Measurements from ENCODE around the gene TICRR.
A peak's percentile ranks its signal among the peaks of the same experiment; 100 is the strongest.

The TICRR gene

DNA sequence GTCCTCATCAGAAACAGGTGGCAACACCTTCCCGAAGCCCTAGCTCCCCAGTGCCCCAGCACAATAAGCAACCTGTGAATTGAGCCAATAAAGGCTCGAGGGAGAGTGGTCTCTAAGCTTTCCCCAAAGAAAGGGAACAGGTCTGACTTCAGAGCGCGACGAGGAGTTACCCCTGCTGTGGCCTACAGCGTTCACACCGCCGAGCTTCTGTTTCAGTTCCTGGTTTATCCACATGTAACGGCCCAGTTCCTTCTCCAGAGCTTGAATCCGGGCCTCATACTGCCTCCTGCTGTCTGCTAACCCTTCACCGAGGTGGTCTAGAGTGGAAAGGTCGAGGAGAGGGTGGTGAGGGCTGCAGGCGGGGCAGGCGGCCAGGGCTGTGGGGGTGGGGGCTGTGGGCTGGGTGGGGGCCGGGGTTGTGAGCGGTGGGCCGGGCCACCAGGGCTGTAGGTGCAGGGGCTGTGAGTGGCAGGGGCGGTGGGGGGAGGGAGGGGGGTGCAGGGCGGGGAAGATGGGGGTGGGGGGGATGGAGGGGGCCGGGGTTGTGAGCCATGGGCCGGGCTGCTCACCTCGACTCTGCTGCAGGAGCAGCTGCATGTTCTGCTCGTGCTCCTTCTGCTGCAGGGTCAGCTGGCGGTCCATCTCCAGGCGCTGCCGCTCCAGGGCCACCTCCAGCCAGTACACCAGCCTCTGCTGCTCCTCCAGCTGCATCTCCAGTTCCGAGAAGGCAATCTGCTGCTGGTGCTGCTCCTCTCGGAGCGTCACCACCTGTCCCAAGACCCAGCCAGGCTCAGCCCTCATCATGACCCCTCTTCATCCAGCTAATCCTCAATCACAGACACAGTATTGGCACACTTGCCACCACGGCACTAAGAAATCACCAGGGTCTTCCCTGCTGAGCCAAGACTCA lies 53.8 kb downstream of the TICRR start:
- peaks cover 5% of the 10 kb centered on the region for H3K9me3 Mint-ChIP-seq
- H3K36me3 Mint-ChIP-seq (ENCODE audit: low read depth): peaks cover 50% of the 10 kb centered on the region
- DNase-seq (ENCODE audit: low spot score): no peak
- no peaks in the 10 kb centered on the region for H3K4me1 Mint-ChIP-seq (ENCODE audit: low read depth)
- no peak overlapping the region for H3K27ac Mint-ChIP-seq
- H3K4me3 Mint-ChIP-seq: no peak overlapping the region
- no peaks in the 10 kb centered on the region for H3K27me3 Mint-ChIP-seq (ENCODE audit: low read depth)

DNA sequence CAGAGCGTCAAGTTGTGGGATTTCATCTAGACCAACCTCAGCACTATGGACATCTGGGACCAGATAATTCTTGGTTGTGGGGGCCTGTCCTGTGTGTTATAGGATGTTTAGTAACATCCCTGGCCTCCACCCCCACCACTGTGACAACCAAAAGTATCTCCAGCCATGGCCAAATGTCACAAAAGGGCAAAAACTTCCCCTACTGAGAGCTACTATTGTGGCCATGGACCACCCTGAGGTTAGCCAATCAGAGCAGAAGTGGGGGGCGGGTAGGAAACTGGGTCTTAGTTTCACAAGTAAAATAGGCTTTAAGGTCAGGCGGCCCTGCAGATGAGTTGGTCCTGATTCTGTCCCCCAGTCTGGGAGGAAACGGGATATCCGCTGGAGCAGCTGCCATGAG lies 54.6 kb downstream of the TICRR start:
- Mint-ChIP-seq H3K4me1 (ENCODE audit: low read depth) (no peaks in the 10 kb centered on the region), H3K36me3 (ENCODE audit: low read depth) (peaks cover 43% of the 10 kb centered on the region), H3K27me3 (ENCODE audit: low read depth) (no peaks in the 10 kb centered on the region)

DNA sequence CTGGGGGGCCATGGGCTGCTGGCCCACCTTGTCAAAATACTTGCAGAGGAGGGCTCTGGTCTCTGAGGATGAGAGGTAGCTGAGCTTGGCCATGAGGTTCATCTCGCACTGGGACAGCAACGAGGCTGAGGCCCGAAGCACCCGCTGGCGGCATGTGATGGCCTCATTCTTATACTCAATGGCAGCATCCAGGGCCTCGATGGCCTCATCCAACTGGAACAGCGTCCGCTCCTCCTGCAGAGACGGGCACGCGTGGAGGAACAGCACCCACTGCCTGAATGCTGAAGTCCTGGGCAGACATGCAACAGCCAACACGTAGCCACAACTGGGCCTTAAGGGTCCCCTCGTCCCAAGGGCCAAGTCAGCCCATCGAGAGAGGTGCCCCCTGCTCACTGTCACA lies 55.0 kb downstream of the TICRR start:
- Mint-ChIP-seq H3K4me1 (ENCODE audit: low read depth) (no peaks in the 10 kb centered on the region), H3K9me3 (peaks cover 7% of the 10 kb centered on the region), H3K27ac (no peak overlapping the region), H3K27me3 (ENCODE audit: low read depth) (no peaks in the 10 kb centered on the region), H3K4me3 (no peak overlapping the region), H3K36me3 (ENCODE audit: low read depth) (peaks cover 41% of the 10 kb centered on the region)
- no peak for DNase-seq (ENCODE audit: low spot score)

More for the DNA sequence above, 54.6 kb downstream of the TICRR start:
- DNase-seq (ENCODE audit: low spot score): no peak
- Mint-ChIP-seq H3K9me3 (peaks cover 6% of the 10 kb centered on the region), H3K4me3 (no peak overlapping the region), H3K27ac (no peak overlapping the region)

DNA sequence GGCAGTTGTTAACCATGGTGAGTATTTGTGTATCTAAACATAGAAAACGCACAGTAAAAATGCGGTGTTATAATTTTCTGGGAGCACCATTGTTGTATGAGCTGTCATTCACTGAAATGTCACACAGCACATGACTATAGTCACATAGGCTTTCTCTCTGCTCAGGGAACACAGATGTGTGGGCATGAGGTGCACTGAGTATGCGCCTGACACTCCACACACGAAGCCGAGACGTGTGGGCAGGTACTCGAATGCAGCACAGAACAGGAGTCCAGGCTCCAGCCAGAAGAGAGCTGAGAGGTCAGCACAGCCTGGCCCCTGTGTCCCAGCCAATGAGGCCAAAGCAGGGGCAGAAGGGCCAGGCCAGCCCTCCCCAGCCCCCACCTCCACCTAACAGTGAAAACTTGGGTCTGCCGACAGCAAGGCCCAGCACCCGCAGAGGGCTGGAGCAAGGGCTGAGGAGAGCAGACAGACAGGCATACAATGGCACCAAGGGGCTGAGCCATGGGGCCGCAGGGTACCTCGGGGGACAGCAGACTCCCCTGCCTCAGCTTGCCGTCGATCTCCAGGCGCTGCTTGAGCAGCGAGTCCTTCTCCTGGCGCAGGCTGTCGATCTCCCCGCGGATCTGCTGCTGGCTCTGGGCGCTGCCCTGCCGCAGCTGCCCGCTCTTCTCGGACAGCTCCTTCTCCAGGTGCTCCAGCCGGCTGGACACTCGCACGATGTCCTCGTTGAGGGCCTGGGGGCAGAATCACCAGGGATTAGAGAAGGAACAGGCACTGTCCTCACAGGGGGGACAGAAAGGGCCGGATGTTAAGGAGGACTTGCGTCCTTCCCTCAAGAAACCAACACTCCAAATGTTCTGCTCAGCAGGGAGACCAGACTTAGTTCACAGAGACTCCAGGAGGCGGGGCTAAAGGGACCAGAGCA lies 56.0 kb downstream of the TICRR start:
- Mint-ChIP-seq H3K36me3 (ENCODE audit: low read depth) (peaks cover 32% of the 10 kb centered on the region), H3K9me3 (peaks cover 9% of the 10 kb centered on the region), H3K4me1 (ENCODE audit: low read depth) (no peaks in the 10 kb centered on the region), H3K27me3 (ENCODE audit: low read depth) (no peaks in the 10 kb centered on the region), H3K27ac (no peak overlapping the region), H3K4me3 (no peak overlapping the region)
- DNase-seq (ENCODE audit: low spot score): no peak

DNA sequence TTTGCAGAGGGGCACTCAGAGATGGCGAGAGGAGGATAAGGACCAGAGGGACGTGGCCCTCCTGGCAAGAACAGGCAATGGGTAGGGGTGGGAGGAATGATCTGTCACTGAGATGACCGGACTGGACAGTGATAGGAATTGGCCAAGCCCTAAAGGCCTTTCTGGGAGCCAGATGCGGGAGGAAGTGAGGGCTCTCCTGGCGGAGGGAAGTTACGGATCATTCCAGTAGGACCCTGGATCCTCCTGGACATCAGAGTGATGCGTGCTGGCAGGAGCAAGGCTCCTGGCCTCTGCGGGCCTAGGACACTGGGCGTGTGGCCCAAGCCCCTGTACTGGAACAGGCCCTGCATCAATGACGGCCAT lies 56.6 kb downstream of the TICRR start:
- no peak for DNase-seq (ENCODE audit: low spot score)
- peaks cover 30% of the 10 kb centered on the region for H3K36me3 Mint-ChIP-seq (ENCODE audit: low read depth)
- no peak overlapping the region for H3K4me3 Mint-ChIP-seq
- no peaks in the 10 kb centered on the region for H3K4me1 Mint-ChIP-seq (ENCODE audit: low read depth)
- H3K27ac Mint-ChIP-seq: no peak overlapping the region
- H3K9me3 Mint-ChIP-seq: peaks cover 9% of the 10 kb centered on the region
- H3K27me3 Mint-ChIP-seq (ENCODE audit: low read depth): no peaks in the 10 kb centered on the region

DNA sequence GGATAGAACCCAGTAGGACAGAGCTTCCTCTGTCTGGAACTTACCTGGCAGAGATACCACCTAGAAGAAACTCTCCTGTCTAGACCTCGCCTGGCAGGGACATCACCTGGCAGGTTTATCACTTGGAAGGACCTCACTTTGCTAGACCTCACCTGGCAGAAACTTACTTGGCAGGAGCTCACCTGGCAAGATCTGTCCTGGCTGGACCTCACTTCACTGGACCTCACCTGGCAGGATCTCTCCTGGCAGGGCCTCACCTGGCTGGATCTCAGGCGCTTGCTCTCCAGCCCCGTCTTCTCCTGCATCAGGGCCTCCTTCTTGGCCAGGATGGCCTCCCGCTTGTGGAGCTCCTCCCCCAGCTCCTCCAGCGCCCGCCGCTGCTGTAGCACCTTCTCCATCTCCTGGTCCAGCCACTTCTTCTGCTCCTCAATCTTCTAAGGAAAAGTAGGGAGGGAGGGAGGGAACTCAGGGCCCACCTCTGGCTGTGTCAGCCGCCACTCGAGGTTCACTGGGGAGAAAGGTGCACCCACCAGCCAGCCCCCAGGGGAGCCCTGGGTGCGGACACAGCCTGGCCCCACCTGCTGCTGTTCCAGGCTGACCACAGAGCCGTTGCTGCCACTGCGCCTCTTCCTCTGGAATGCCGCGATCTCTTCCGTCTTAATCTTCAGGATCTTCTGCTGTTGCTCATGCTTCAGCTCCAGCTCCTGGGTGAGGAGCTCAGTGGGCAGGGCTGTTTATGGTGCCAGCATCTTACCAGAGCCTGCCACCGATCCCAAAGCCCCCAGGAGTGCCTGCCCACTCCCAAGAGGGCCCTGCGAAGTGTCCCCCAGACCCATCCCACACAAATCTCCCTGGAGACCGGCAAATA lies 57.5 kb downstream of the TICRR start:
- H3K36me3 Mint-ChIP-seq (ENCODE audit: low read depth): peaks cover 29% of the 10 kb centered on the region
- H3K4me1 Mint-ChIP-seq (ENCODE audit: low read depth): no peaks in the 10 kb centered on the region
- no peak overlapping the region for H3K4me3 Mint-ChIP-seq
- no peak for DNase-seq (ENCODE audit: low spot score)
- H3K9me3 Mint-ChIP-seq: peaks cover 9% of the 10 kb centered on the region
- no peaks in the 10 kb centered on the region for H3K27me3 Mint-ChIP-seq (ENCODE audit: low read depth)
- H3K27ac Mint-ChIP-seq: no peak overlapping the region

DNA sequence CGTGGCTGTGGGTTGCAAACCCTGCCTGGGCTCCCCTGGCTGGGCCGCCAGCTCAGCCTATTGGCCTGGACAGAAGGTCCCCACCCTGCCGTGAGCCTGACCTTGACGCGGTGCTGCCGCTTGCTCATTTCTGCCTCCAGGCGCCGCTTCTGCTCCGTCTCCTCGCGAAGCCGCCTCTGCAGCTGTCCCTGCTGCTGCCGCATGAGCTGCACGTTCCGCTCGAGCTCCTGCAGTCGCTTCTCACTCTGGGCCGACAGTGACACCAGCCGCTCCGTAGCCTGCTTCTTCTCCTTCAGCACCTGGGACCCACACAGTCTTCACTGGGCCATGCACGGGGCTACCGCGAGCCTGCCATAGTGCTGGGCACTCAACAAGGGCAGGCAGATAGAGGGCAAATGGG lies 58.3 kb downstream of the TICRR start:
- Mint-ChIP-seq H3K9me3 (peaks cover 9% of the 10 kb centered on the region), H3K4me3 (no peak overlapping the region), H3K4me1 (ENCODE audit: low read depth) (no peaks in the 10 kb centered on the region), H3K36me3 (ENCODE audit: low read depth) (peaks cover 26% of the 10 kb centered on the region), H3K27ac (no peak overlapping the region), H3K27me3 (ENCODE audit: low read depth) (no peaks in the 10 kb centered on the region)
- DNase-seq (ENCODE audit: low spot score): no peak

DNA sequence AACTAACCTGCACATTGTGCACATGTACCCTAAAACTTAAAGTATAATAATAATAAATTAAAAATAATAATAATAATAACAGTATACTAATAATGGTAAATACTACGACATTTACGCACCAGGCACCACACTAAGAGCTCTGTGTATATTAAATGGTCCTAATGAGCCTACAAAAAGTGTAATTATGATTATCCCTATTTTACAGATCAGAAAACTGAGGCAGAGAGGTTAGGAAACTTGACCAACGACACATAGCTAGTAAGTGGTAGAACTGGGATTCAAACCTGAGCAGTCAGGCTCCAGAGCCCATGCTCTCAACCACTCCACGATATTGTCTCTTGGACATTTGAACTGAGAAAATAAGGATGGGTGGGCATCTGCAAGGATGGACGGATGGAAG lies 65.0 kb downstream of the TICRR start:
- DNase-seq (ENCODE audit: low spot score): no peak
- H3K36me3 Mint-ChIP-seq (ENCODE audit: low read depth): no peaks in the 10 kb centered on the region
- no peak overlapping the region for H3K4me3 Mint-ChIP-seq
- no peaks in the 10 kb centered on the region for H3K4me1 Mint-ChIP-seq (ENCODE audit: low read depth)
- no peak overlapping the region for H3K27ac Mint-ChIP-seq
- no peaks in the 10 kb centered on the region for H3K27me3 Mint-ChIP-seq (ENCODE audit: low read depth)
- peaks cover 3% of the 10 kb centered on the region for H3K9me3 Mint-ChIP-seq

DNA sequence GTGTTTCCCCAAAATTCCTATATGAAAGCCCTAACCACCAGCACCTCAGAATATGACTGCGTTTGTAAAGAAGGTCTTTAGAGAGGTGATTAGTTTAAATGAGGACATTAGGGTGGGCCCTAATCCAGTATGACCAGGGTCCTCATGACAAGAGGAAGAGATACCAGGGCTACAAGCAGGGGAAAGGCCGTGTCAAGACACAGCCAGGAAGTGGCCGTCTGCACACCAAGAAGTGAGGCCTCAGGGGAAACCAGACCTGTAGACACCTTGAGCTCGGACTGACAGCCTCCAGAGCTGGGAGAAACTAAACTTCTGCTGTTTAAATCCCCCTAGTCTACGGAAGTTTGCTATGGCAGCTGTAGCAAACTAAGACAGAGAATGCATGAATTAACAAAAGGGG lies 65.8 kb downstream of the TICRR start:
- H3K27ac Mint-ChIP-seq: no peak overlapping the region
- H3K27me3 Mint-ChIP-seq (ENCODE audit: low read depth): no peaks in the 10 kb centered on the region
- no peak overlapping the region for H3K4me3 Mint-ChIP-seq
- H3K9me3 Mint-ChIP-seq: no peaks in the 10 kb centered on the region
- no peaks in the 10 kb centered on the region for H3K4me1 Mint-ChIP-seq (ENCODE audit: low read depth)
- no peaks in the 10 kb centered on the region for H3K36me3 Mint-ChIP-seq (ENCODE audit: low read depth)
- no peak for DNase-seq (ENCODE audit: low spot score)

DNA sequence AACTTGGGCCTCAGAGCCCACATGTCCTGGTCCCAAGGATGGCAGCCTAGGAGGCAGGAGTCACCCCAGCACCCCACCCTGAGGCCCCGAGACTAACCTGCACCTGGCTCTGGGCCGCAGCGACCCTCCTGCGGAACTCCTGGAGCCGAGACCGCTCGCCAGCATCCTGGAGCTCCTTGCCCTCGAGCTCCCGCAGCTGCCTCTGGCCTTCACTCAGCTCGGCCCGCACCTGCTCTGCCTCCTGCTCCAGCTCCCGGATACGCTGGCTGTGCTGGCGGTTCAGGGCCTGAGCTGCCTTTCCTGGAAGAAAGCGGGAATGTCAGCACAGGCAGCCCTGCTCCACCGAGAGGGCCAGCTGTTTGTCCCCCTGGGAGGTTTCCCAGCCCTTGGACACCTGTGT lies 66.8 kb downstream of the TICRR start:
- Mint-ChIP-seq H3K36me3 (ENCODE audit: low read depth) (no peaks in the 10 kb centered on the region), H3K4me1 (ENCODE audit: low read depth) (peaks cover 2% of the 10 kb centered on the region), H3K27ac (no peak overlapping the region), H3K4me3 (no peak overlapping the region), H3K27me3 (ENCODE audit: low read depth) (no peaks in the 10 kb centered on the region), H3K9me3 (no peaks in the 10 kb centered on the region)
- no peak for DNase-seq (ENCODE audit: low spot score)

DNA sequence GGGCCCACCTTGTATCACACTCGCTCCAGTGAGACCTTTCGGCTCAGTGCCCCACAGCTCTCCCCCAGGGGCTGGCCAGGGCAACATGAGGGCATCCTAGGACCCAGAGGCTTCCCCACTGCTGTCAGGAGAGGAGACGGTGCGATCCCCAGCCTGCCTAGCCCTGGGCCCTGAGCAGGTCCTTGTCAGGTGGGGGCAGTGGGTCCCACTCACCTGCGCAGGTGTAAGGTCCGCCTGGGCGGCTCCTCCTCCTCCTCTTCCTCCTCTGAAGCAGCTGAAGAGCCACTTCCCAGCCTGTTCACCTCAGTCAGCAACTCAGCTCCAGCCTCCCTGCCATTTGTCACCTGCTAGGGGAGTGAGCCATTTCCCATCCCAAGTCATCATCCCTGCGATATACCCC lies 70.4 kb downstream of the TICRR start:
- H3K27ac Mint-ChIP-seq: no peak overlapping the region

DNA sequence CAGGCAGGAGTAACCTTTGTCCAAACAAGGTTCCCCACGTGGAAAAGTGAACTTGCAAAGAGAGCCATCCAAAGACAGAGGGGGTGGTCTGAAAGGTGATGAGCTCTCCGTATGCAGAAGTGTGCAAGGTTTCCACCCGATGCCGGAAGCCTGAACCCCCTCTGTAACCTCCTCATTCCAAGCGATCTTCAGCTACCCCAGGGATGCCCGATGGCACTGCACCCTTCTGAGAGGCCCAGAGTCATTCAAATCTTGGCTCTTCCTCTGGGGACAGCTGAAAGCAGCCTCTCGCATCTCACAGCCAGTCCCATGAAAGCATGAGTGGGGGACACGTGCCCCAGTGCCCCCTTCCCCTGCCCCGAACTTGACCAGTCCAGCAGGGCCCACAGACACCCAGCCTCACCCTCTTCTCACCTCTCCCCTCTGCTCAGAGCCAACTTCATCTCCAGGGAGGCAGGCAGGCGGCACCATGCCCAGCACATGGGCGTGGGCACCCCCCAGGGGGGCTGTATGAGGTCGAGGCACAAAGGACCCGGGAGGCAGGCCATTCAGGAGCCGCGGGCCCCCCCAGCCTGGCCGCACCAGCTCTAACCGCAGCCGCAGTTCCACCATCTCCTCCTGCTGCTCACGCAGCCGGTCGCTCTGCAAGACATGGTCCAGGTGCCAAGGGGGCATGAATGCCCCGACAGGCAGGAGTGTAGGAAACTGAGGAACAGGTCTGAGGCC lies 71.3 kb downstream of the TICRR start:
- H3K27ac Mint-ChIP-seq: no peak overlapping the region
- DNase-seq (ENCODE audit: low spot score): no peak
- no peak overlapping the region for H3K4me3 Mint-ChIP-seq
- H3K9me3 Mint-ChIP-seq: no peaks in the 10 kb centered on the region
- no peaks in the 10 kb centered on the region for H3K36me3 Mint-ChIP-seq (ENCODE audit: low read depth)
- H3K4me1 Mint-ChIP-seq (ENCODE audit: low read depth): peaks cover 3% of the 10 kb centered on the region
- H3K27me3 Mint-ChIP-seq (ENCODE audit: low read depth): no peaks in the 10 kb centered on the region

More for the DNA sequence above, 70.4 kb downstream of the TICRR start:
- H3K27me3 Mint-ChIP-seq (ENCODE audit: low read depth): no peaks in the 10 kb centered on the region
- no peak for DNase-seq (ENCODE audit: low spot score)
- no peaks in the 10 kb centered on the region for H3K36me3 Mint-ChIP-seq (ENCODE audit: low read depth)
- H3K9me3 Mint-ChIP-seq: no peaks in the 10 kb centered on the region
- peaks cover 3% of the 10 kb centered on the region for H3K4me1 Mint-ChIP-seq (ENCODE audit: low read depth)
- no peak overlapping the region for H3K4me3 Mint-ChIP-seq

DNA sequence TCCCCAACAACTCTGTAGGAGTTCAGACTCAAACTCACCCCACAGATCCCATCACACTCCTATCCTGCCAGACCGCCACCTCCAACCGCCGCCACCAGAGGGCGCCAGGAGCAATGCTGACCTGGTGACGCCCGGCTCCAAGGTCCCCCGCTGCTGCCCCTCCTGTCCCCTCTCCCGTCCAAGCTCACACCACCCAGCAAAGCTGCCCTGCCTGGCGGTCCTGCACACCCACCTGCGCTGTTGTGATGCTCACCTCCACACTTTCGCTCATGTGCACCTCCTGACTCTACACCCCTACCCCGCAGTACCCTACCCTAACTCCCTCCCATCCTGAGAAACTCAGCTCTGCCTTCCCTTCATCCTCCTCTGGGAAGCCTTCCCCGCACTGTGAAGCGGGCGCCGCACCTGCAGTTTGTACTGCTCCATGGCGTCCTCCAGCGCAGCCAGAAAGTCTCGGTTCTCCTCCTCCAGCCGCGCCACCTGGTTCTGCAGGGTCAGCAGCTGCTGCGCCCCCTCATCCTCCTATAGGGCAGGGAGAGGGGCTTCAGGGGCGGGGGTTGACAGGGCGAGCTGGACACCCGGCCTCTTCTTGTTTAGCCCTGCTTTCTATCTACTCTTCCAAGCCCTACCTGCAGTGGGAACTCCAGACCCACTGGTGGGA lies 72.1 kb downstream of the TICRR start:
- no peaks in the 10 kb centered on the region for H3K27me3 Mint-ChIP-seq (ENCODE audit: low read depth)
- H3K9me3 Mint-ChIP-seq: no peaks in the 10 kb centered on the region
- no peaks in the 10 kb centered on the region for H3K36me3 Mint-ChIP-seq (ENCODE audit: low read depth)
- H3K4me1 Mint-ChIP-seq (ENCODE audit: low read depth): peaks cover 3% of the 10 kb centered on the region
- no peak overlapping the region for H3K4me3 Mint-ChIP-seq
- DNase-seq (ENCODE audit: low spot score): peak; percentile 61
- no peak overlapping the region for H3K27ac Mint-ChIP-seq

Measured in T-helper 2 cell treated with Interferon-gamma antibody and Interleukin-4, amounts not matched to agents 5 μg/mL and 100 μg/mL, for 36 hours (primary cell).